A549 (cell line): ENCODE data around the gene PARD3B.

Source experiments
- CBX8 ChIP-seq: fragments of 200-600 bp; sonication (generic); IDR thresholded peaks from 2 replicates; pipeline ENCODE4 v1.6.1; 2016
- CEBPB ChIP-seq, 2 experiments: fragments of >200 bp in 1 of 2; sonication (Bioruptor Twin) in 1 of 2; formaldehyde crosslinking in 1 of 2; IDR thresholded peaks; 2 replicates each; pipeline ENCODE4 v1.6.1; 2012 to 2016
- CTCF ChIP-seq: fragments of >200 bp; sonication (Bioruptor Twin); formaldehyde crosslinking; IDR thresholded peaks from 3 replicates; pipeline ENCODE4 v1.5.1; 2016
- GATA3 ChIP-seq: IDR thresholded peaks from 2 replicates; pipeline ENCODE4 v1.6.1; 2012; ENCODE audit warnings: borderline replicate concordance
- KDM1A ChIP-seq: fragments of 200-600 bp; sonication (generic); IDR thresholded peaks from 2 replicates; pipeline ENCODE4 v1.6.1; 2016; ENCODE audit warnings: low read depth, mild to moderate bottlenecking
- PBX3 ChIP-seq: IDR thresholded peaks from 2 replicates; pipeline ENCODE4 v1.6.1; 2012
- POLR2A ChIP-seq: IDR thresholded peaks from 2 replicates; pipeline ENCODE4 v1.6.1; 2012; ENCODE audit warnings: mild to moderate bottlenecking, low read length
- RCOR1 ChIP-seq: fragments of 150-350 bp; IDR thresholded peaks from 2 replicates; pipeline ENCODE4 v1.6.1; 2014; ENCODE audit warnings: antibody characterized with exemption, low read length, low read depth
- RFX5 ChIP-seq: fragments of 450-650 bp; IDR thresholded peaks from 2 replicates; pipeline ENCODE4 v1.7.1; 2014; ENCODE audit warnings: antibody characterized with exemption, mild to moderate bottlenecking, moderate library complexity
- RNF2 ChIP-seq: fragments of 200-600 bp; sonication (generic); IDR thresholded peaks from 2 replicates; pipeline ENCODE4 v1.6.1; 2016; ENCODE audit warnings: low read depth, mild to moderate bottlenecking, antibody characterized with exemption, moderate library complexity, borderline replicate concordance
- ZFP36 ChIP-seq: fragments of 450-650 bp; IDR thresholded peaks from 2 replicates; pipeline ENCODE4 v1.6.1; 2014; ENCODE audit warnings: borderline replicate concordance; ENCODE audit not compliant: partially characterized antibody
- TF ChIP-seq, protein P1 (sequence below): IDR thresholded peaks from 2 replicates; pipeline ENCODE4 v1.6.1; 2012

DNA sequence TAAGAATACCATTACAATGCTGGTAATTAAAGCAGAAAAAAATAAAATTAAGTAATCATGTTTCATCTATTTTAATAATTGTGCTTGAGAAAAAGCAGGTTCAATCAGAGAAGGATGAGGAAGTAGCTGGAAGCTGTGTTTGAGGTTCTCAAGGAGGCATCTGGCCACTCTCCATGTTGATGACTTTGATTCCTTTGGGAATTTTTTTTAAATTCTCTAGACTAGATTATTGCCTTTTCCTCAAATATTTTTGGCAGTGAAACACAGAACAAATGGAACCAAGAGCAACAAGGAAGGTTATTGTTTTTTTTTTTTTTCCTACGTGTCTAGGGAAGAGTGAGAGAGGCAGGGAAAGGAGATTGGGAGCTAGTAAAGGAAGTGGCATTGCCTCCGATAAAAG is 1037.1 kb downstream of the PARD3B start:
- TF ChIP-seq CEBPB (IDR thresholded peaks at IDR 0.05) (no peak), GATA3 (no peak), RCOR1 (no peak), POLR2A (no peak), CTCF (no peak), CBX8 (no peak), ZFP36 (no peak), RFX5 (no peak), PBX3 (no peak), KDM1A (no peak), RNF2 (no peak)
- TF ChIP-seq, protein P1, sequence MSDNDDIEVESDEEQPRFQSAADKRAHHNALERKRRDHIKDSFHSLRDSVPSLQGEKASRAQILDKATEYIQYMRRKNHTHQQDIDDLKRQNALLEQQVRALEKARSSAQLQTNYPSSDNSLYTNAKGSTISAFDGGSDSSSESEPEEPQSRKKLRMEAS, result no peak
